Mesendoderm (in vitro differentiated cells): ENCODE results near the gene UNKL.

ENCODE experiments used
- DNase-seq: peaks from one replicate; pipeline ENCODE4 v3.0.0; 2013
- H2AK5ac ChIP-seq: 2 replicates; pipeline ENCODE4 v1.6.1; 2013; ENCODE audit warnings: low read length, inconsistent platforms
- H2BK120ac ChIP-seq: 2 replicates; pipeline ENCODE4 v1.6.1; 2013; ENCODE audit warnings: low read depth, mild to moderate bottlenecking, low read length, moderate library complexity, mixed read lengths
- H2BK15ac ChIP-seq: replicated peaks from 2 replicates; pipeline ENCODE4 v1.6.1; 2013; ENCODE audit warnings: low read depth, mild to moderate bottlenecking, moderate library complexity
- H2BK5ac ChIP-seq: 2 replicates; pipeline ENCODE4 v1.6.1; 2013; ENCODE audit warnings: low read length, inconsistent platforms
- H3K18ac ChIP-seq: 2 replicates; pipeline ENCODE4 v1.6.1; 2013; ENCODE audit warnings: mild to moderate bottlenecking, low read length, mixed read lengths
- H3K23ac ChIP-seq: one replicate; pipeline ENCODE4 v1.6.1; 2013; ENCODE audit warnings: low read length
- H3K27ac ChIP-seq: 2 replicates; pipeline ENCODE4 v1.5.1; 2013; ENCODE audit warnings: low read depth, mild to moderate bottlenecking, inconsistent platforms, low read length, moderate library complexity
- H3K27me3 ChIP-seq: 2 replicates; pipeline ENCODE4 v1.6.1; 2013; ENCODE audit warnings: low read length, control low read depth, mild to moderate bottlenecking, inconsistent platforms; ENCODE audit not compliant: insufficient read depth, poor library complexity
- H3K36me3 ChIP-seq: 2 replicates; pipeline ENCODE4 v1.6.1; 2013; ENCODE audit warnings: low read length, inconsistent platforms; ENCODE audit not compliant: control insufficient read depth, insufficient read depth
- H3K4ac ChIP-seq: one replicate; pipeline ENCODE4 v1.6.1; 2013; ENCODE audit warnings: low read depth, mild to moderate bottlenecking, low read length, moderate library complexity
- H3K4me1 ChIP-seq: 2 replicates; pipeline ENCODE4 v1.6.1; 2013; ENCODE audit warnings: low read depth, low read length, inconsistent platforms; ENCODE audit not compliant: control insufficient read depth
- H3K4me2 ChIP-seq: 2 replicates; pipeline ENCODE4 v1.6.1; 2013; ENCODE audit warnings: low read length
- H3K4me3 ChIP-seq: 2 replicates; pipeline ENCODE4 v1.5.1; 2013; ENCODE audit warnings: mild to moderate bottlenecking, low read length
- H3K56ac ChIP-seq: one replicate; pipeline ENCODE4 v1.6.1; 2013; ENCODE audit warnings: low read length
- H3K79me1 ChIP-seq: 2 replicates; pipeline ENCODE4 v1.6.1; 2013; ENCODE audit warnings: low read length, inconsistent platforms
- H3K79me2 ChIP-seq: 2 replicates; pipeline ENCODE4 v1.6.1; 2013; ENCODE audit warnings: mild to moderate bottlenecking, low read length; ENCODE audit not compliant: control insufficient read depth, insufficient read depth
- H3K9ac ChIP-seq: 2 replicates; pipeline ENCODE4 v1.6.1; 2013; ENCODE audit warnings: low read length, inconsistent platforms
- H4K5ac ChIP-seq: one replicate; pipeline ENCODE4 v1.6.1; 2013; ENCODE audit warnings: low read length
- H4K8ac ChIP-seq: one replicate; pipeline ENCODE4 v1.6.1; 2013; ENCODE audit warnings: low read depth, mild to moderate bottlenecking, control low read depth, low read length, moderate library complexity
- WGBS: extraction: QIAGEN DNeasy Blood & Tissue Kit; methylation state at CpG from one replicate; pipeline ENCODE4 v1.1.7; 2013; ENCODE audit warnings: low lambda C conversion rate, missing lambda C conversion rate; ENCODE audit not compliant: insufficient coverage; ENCODE audit errors: extremely low coverage; 5-methylcytosine and 5-hydroxymethylcytosine counted together

The UNKL gene

DNA sequence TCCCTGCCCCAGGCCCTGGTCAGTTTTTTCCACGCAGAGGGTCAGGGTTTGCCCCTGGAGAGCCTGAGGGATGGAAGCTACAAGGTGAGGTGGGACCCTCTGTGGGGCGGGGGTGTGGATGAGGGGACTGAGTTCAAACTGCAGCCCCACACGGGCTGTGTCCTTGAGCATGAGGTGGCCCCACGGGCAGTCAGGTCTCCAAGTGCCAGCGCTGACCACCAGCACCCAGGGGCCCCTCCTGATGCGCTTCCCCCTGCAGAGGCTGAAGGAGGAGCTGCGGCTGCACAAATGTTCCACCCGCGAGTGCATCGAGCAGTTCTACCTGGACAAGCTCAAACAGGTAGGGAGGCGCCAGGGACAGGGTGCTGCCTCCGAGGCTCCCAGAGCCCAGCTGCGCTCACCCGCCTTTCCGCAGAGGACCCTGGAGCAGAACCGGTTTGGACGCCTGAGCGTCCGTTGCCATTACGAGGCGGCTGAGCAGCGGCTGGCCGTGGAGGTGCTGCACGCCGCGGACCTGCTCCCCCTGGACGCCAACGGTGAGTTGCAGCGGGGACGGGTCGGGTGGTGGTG is 67.1 kb downstream of the UNKL start:
- H4K5ac ChIP-seq, result no peak overlapping the region
- H2BK120ac ChIP-seq, result no peak overlapping the region
- H2BK15ac ChIP-seq, result no peak overlapping the region
- H3K36me3 ChIP-seq, result no peaks in the 10 kb centered on the region
- H3K9ac ChIP-seq, result no peak overlapping the region
- H3K79me1 ChIP-seq, result peaks cover 13% of the 10 kb centered on the region
- H3K4ac ChIP-seq, result no peak overlapping the region
- no peaks in the 10 kb centered on the region for H3K4me1 ChIP-seq
- no peak overlapping the region for H2AK5ac ChIP-seq
- H3K4me2 ChIP-seq, result no peak overlapping the region
- H3K27ac ChIP-seq, result no peak overlapping the region
- no peak overlapping the region for H2BK5ac ChIP-seq
- no CpG with 5 or more reads among the region's 31 CpGs for WGBS
- H4K8ac ChIP-seq, result no peak overlapping the region
- H3K27me3 ChIP-seq, result no peaks in the 10 kb centered on the region
- no peak overlapping the region for H3K4me3 ChIP-seq
- no peak overlapping the region for H3K18ac ChIP-seq
- peaks cover 9% of the 10 kb centered on the region for H3K79me2 ChIP-seq
- no peak overlapping the region for H3K23ac ChIP-seq
- no peak overlapping the region for H3K56ac ChIP-seq
- no peak for DNase-seq

GRCh38 chr16:1346422-1347285 is 67.8 kb downstream of the UNKL start:
- Histone ChIP-seq H2BK120ac (no peak overlapping the region), H3K56ac (no peak overlapping the region), H3K4me3 (no peak overlapping the region), H3K79me2 (peaks cover 6% of the 10 kb centered on the region), H3K9ac (no peak overlapping the region), H3K23ac (no peak overlapping the region), H3K4ac (no peak overlapping the region), H3K79me1 (peaks cover 11% of the 10 kb centered on the region), H3K27me3 (no peaks in the 10 kb centered on the region), H2BK5ac (no peak overlapping the region), H4K8ac (no peak overlapping the region), H4K5ac (no peak overlapping the region), H3K4me2 (no peak overlapping the region), H3K27ac (no peak overlapping the region), H3K4me1 (no peaks in the 10 kb centered on the region), H3K36me3 (no peaks in the 10 kb centered on the region), H2AK5ac (no peak overlapping the region), H2BK15ac (no peak overlapping the region), H3K18ac (no peak overlapping the region)
- no peak for DNase-seq
- WGBS, result no CpG with 5 or more reads among the region's 34 CpGs

GRCh38 chr16:1345651-1346421 is 68.7 kb downstream of the UNKL start:
- Histone ChIP-seq H3K4me1 (no peaks in the 10 kb centered on the region), H3K4me2 (no peak overlapping the region), H3K79me2 (peaks cover 1% of the 10 kb centered on the region), H3K4me3 (no peak overlapping the region), H3K23ac (no peak overlapping the region), H2BK15ac (no peak overlapping the region), H4K5ac (no peak overlapping the region), H3K4ac (no peak overlapping the region), H3K56ac (no peak overlapping the region), H4K8ac (no peak overlapping the region), H3K27ac (no peak overlapping the region), H3K79me1 (peaks cover 7% of the 10 kb centered on the region), H2BK120ac (no peak overlapping the region), H2AK5ac (no peak overlapping the region), H3K9ac (no peak overlapping the region), H3K18ac (no peak overlapping the region), H3K27me3 (no peaks in the 10 kb centered on the region), H3K36me3 (no peaks in the 10 kb centered on the region), H2BK5ac (no peak overlapping the region)
- no CpG with 5 or more reads among the region's 31 CpGs for WGBS
- DNase-seq, result no peak

- no peaks in the 10 kb centered on the region for H3K79me1 ChIP-seq
- no peak for DNase-seq
- no peak overlapping the region for H3K56ac ChIP-seq
- no peak overlapping the region for H3K4me2 ChIP-seq
- H3K79me2 ChIP-seq, result no peaks in the 10 kb centered on the region
- H3K18ac ChIP-seq, result no peak overlapping the region
- no peak overlapping the region for H3K9ac ChIP-seq
- no peaks in the 10 kb centered on the region for H3K36me3 ChIP-seq
- H2AK5ac ChIP-seq, result no peak overlapping the region
- no peak overlapping the region for H2BK120ac ChIP-seq
- no peak overlapping the region for H2BK5ac ChIP-seq
- H3K27ac ChIP-seq, result no peak overlapping the region
- H4K8ac ChIP-seq, result no peak overlapping the region
- no peak overlapping the region for H4K5ac ChIP-seq
- WGBS, result no CpG with 5 or more reads among the region's 11 CpGs
- H3K4ac ChIP-seq, result no peak overlapping the region
- no peak overlapping the region for H3K4me3 ChIP-seq
- no peak overlapping the region for H2BK15ac ChIP-seq
- H3K23ac ChIP-seq, result no peak overlapping the region
- no peaks in the 10 kb centered on the region for H3K27me3 ChIP-seq
- H3K4me1 ChIP-seq, result no peaks in the 10 kb centered on the region
These were observed 69.4 kb downstream of the UNKL start for GRCh38 chr16:1345087-1345486.

- H2BK120ac ChIP-seq, result no peak overlapping the region
- H3K4me2 ChIP-seq, result no peak overlapping the region
- no peak overlapping the region for H3K56ac ChIP-seq
- no peak overlapping the region for H2BK15ac ChIP-seq
- no peaks in the 10 kb centered on the region for H3K4me1 ChIP-seq
- H3K79me1 ChIP-seq, result no peaks in the 10 kb centered on the region
- no peak overlapping the region for H3K18ac ChIP-seq
- no peaks in the 10 kb centered on the region for H3K79me2 ChIP-seq
- no CpG with 5 or more reads among the region's 14 CpGs for WGBS
- H3K9ac ChIP-seq, result no peak overlapping the region
- H3K4me3 ChIP-seq, result no peak overlapping the region
- no peak overlapping the region for H3K4ac ChIP-seq
- H2BK5ac ChIP-seq, result no peak overlapping the region
- H3K36me3 ChIP-seq, result no peaks in the 10 kb centered on the region
- no peak overlapping the region for H3K27ac ChIP-seq
- H3K27me3 ChIP-seq, result no peaks in the 10 kb centered on the region
- H4K8ac ChIP-seq, result no peak overlapping the region
- H4K5ac ChIP-seq, result no peak overlapping the region
- no peak for DNase-seq
- H2AK5ac ChIP-seq, result no peak overlapping the region
- H3K23ac ChIP-seq, result no peak overlapping the region
These were observed 70.0 kb downstream of the UNKL start for GRCh38 chr16:1344499-1344898.
